GM21390 (cell line): Measurements from ENCODE around the gene OR5C1.
"Not testable (repeated sequence)": the region's sequence is repeated elsewhere in the genome, so short reads cannot be mapped to it uniquely, and the experiment has no call there.

Experiments
- ATAC-seq: cut with Tn5 transposase; IDR thresholded peaks from one replicate; pipeline ENCODE4 v1.9.1; 2021; ENCODE audit not compliant: unreplicated experiment

Gene OR5C1

DNA sequence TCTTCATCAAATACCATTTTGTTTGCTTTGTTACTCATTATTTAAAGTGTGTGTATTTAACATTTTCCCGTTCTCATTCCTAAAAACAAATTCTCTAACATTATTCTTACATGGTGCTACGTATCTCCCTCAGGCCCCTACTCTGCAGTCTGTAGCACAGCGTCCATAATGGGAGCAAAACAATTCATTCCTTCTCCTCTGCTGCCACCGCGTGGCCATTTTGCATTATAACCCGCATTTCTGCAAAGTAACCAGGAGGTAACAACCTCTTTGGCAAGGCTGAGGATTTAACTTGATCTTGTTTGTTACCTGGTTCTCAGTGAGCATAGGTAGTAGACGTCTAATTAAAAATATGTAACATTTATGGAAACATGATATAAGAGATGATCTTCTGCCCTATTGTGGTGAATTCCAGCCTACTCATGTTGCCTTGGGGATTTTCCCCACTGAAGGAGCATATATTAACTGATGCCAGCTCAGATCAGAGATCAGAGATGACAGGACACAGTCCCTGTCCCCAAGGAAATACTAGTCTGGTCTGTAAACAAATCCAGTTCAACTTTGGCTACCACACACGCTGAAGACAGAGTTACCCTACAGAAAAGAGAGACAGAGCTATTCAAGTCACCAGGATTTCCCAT, 21.7 kb downstream of the OR5C1 start:
- peak; percentile 91 for ATAC-seq

DNA sequence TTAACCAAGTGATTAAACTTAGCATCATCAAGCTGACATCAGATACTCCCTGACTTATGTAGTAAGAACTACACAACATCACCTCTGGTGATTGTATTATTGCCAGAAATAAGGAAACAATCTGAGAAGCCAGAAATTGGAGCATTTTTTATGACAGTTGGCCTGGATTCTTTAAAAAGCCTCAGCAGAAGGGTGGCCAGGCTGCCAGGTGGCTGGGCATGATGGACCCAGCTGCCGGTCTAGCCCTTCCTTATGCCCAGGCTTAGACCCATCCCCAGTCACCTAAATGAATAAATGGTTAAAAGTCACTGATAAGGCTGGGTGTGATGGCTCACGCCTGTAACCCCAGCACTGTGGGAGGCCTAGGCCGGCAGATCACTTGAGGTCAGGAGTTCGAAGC, 24.0 kb downstream of the OR5C1 start:
- no peak for ATAC-seq

DNA sequence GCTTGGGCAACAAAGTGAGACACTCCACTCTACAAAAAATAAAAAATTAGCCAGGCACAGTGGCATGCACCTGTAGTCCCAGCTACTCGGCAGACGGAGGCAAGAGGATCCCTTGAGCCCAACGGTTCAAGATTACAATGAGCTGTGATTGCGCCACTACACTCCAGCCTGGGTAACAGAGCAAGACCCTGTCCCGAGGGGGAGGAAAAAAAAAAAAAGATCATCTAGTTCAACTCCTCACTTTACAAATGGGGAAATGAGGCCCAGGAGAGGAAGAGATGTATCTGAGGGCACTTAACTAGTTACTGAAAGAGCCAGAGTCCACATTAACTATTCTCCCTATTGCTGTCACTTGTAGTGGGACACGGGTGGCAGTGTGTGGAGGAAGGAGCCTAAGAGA, 25.8 kb downstream of the OR5C1 start:
- ATAC-seq, result no peak

DNA sequence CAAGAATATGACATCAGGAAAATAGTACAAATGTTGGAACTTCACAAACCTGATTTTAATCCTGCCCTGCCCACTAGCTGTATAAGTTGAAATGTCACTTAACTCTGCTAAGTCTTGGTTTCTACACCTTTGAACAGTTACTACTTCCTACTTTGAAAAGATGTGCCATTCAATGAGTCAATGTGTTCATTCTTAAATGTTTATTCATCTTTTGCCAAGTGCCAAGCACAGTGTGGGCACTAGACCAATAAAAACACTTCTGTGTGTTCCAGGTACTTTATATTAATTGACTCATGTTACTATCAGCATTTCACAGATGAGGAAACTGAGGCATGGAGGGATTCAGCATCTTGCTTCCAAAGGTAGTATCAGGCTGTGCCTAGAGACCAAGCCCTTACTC, 26.8 kb downstream of the OR5C1 start:
- ATAC-seq, result no peak

DNA sequence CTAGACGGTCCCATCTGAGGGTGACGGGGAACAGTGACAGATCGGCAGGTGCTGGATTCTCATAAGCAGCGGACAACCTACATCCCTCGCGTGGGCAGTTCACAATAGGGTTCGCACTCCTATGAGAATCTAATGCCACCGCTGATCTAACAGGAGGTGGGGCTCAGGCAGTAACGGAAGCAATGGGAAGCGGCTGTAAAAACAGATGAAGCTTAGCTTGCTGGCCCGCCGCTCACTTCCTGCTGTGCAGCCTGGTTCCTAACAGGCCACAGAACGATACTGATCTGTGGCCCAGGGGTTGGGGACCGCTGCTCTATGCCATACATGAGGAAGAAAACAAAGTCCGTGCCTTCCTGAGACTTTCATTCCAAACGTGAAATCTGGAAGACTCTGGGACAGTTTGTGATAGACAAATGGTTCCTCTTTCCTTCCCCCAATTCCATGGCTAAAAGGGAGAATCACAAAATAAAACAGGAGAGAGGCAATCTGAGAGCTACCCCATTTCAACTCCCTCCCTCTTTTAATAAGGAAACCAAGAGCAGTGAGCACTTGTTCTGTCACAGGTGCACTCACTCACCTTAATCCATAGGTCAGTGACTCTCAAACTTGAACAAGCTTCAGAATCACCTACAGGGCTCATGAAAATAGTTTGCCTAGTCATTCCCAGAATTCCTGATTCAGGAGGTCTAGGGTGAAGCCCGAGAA, 27.6 kb downstream of the OR5C1 start:
- ATAC-seq, result peak; percentile 78

DNA sequence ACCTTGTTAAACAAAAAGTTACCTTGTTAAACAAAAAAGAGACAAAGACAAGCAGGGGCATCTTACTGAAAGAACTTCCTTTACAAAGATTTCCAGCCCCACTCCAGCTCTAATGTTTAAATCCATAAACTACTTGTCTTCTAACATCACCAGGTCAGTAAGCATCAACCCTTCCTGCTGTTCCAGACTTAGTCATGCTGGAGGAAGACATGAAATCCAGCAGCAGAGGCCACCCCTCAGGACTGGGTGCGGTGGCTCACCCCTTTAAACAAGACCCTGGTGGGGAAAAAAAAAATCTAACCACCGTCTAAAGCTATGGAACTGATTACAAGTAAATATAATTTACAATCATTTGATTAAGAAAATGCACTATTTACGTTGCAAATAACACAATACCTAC, 30.6 kb downstream of the OR5C1 start:
- no peak for ATAC-seq

DNA sequence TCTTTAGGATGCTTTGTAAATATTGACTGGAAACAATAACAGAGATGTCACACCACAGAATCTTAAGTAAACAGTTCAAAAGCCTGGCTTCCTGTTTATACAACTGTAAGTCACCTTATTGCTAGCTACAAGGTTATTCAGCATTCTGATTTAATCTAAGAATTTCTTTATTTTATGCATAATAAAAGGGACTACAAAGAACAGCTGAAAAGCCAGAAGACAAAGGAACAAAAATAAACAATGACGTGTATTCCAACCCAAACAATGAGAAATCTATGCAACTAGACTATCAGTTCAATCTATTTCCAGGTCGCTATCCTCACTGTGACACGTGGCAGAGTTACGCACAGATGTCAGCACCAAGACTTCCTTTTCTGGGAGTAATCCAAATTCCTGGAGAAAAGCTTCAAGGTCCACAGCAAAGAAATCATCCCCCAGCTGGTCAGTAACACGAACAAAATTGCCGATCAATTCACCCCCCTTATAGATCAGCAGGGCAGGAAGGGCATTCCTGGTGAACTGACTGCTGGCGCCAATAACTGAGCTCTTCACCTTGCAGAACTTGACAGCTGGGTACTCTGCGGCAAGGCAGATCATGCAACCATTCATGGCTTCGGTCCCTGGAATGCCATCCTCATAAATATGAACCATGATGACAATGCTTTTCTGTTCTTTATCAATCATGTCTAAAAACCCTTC, 31.2 kb downstream of the OR5C1 start:
- no peak for ATAC-seq

DNA sequence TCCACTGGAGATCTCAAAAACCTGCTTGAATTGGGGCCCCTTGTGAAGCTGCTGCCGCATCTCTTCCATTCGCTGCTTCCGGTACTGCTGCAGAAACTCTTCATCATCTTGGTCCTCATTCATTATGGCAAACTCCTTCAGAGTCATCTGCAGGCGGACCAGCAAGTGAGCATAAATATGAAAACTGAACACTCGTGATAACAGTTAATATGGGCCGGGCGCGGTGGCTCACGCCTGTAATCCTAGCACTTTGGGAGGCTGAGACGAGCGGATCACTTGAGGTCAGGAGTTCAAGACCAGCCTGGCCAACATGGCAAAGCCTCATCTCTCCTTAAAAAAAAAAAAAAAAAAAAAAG, 31.7 kb downstream of the OR5C1 start:
- no peak for ATAC-seq

DNA sequence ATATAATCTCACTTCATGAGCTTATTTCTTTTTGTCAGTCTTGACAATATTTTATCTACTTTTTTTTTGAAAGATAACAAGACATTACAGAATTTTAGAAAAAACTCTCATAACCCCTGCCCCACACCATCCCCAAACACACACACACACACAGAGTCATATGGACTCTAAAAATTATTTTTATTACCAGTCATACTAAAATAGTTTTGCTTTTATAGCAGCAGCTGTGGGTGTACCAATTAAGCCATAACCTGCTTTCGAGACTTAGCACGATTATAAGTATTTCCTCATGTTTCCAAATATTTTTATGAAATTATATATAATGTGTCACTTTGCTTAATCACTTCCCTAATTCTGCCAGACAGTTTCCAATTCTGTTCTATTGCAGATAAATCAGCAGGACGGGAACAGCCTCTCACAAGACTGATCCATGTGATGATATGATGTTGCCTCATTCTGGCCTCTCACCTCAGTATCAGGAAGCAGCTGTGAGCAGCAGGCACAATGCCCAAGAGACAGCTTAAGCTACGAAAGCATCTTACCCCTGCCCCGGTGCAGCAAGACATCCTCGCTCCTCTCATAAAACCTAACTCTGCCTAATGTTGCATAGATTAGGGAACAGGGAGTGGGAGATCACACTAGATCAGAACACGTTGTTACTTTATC, 32.7 kb downstream of the OR5C1 start:
- no peak for ATAC-seq

DNA sequence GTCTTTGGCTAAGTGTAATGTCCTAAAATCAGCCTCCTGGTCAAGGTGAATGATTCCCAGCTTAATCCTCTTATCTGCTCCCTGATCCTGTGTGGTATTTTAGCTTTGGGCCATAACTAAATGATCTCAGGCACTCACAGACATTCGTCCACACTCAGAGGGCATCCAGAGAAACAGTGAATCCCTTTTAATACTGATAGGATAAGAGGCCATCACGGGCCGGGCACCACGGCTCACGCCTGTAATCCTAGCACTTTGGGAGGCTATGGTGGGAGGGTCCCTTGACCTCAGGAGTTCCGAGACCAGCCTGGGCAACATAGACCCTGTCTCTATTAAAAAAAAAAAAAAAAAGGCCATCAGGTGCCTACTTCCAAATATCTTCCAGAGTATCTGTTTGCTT, 33.3 kb downstream of the OR5C1 start:
- no peak for ATAC-seq

DNA sequence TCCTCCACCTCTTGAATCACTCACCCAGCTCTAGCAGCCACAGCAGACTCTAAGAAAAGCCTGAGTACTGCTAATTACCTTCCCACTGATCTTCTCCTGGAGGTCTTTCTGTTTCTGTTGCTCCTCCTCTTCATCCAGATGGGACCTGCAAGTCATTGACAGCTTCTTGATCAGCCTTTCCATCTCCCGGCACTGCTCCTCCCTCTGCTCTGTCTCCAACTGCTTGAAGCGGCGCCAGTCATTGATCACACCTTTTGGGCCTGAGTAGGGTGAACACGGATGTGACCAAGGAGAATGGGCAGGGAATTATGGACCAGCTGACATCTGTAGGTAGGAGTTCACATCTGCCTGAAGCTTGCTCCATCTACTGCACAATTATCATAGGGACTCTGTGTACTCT, 34.2 kb downstream of the OR5C1 start:
- ATAC-seq, result no peak

DNA sequence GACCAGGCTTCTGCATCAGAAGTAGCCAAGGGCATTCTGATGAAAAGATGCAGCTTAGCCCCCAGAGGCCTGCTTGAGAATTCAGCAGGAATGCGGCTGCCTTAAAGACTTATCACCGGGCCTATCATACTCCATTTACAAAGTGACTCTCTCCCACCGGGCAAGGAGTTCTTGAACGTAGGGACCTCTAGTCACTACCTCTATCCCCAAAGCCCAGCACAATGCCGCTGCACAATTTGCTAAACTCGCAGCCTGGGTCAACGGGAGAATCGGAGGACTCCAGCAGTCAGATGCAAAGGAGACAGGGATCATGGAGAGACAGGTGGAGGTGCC, 39.0 kb downstream of the OR5C1 start:
- peak; percentile 18 for ATAC-seq

DNA sequence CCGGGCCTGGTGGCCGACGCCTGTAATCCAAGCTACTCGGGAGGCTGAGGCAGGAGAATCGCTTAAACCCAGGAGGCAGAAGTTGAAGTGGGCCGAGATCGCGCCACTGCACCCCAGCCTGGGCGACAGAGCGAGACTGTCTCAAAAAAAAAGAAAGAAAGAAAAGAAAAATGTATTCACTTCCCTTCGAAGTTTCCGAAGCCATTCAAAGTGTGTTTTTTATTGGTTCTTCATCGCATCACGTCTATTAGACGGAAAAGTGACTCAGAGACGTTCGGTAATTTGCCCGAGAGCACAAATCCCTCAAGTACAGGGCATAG, 40.2 kb downstream of the OR5C1 start:
- not testable (repeated sequence) for ATAC-seq

DNA sequence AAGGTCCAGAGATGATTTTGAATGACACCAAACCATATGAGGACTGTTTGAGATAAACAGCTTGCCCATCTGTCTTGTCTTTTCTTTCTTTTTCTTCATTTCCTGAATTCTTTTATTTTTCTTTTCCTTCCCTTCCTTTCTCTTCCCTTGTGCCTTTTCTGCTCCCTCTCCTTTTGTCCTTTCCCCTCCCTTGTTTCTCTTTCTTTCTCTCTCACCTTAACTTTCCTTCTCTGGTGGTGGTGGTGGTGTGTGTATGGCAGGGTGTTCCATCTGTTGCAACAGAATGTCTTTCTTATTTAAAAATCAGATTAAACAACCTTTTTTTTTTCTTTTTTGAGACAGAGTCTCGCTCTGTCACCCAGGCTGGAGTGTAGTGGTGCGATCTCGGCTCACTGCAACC, 43.5 kb downstream of the OR5C1 start:
- no peak for ATAC-seq

DNA sequence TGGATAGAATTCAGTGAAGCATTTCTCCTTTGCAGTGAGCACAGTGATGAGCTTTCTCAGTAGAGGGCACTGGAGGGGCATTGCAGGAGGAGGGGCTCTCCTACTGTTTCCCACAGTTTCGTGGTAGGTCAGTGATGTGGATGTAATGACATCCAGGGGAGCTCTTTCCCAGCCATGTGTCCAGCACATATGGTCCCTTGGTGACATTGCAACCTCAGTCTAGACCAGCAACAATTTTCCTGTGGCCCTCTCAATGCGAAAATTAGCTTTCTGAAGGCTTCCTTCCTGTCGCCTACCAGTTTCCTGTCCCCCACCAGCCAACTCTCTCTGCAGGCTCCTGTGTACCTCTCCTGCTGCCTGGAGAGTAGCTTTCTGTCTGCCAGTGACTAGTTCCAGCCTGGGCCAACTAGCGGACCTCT, 46.6 kb downstream of the OR5C1 start:
- no peak for ATAC-seq

DNA sequence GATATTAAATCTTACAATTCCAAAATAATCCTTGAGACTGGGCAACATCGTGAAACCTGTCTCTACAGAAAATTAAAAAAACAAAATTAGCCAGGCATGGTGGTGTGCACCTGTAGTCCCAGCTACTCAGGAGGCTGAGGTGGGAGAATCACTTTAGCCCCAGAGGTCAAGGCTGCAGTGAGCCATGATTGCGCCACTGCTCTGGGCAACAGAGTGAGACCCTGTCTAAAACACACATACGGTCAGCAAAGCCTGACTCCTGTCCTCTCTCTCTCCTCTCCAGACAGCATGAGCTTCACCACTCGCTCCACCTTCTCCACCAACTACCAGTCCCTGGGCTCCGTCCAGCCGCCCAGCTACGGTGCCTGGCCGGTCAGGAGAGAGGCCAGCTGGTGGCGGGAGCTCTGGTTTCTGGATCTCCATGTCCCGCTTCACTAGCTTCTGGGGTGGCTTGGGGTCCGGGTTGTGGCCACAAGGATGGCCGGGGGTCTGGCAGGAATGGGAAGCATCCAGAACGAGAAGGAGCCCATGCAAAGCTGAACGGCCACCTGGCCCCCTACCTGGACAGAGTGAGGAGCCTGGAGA, 48.6 kb downstream of the OR5C1 start:
- no peak for ATAC-seq

DNA sequence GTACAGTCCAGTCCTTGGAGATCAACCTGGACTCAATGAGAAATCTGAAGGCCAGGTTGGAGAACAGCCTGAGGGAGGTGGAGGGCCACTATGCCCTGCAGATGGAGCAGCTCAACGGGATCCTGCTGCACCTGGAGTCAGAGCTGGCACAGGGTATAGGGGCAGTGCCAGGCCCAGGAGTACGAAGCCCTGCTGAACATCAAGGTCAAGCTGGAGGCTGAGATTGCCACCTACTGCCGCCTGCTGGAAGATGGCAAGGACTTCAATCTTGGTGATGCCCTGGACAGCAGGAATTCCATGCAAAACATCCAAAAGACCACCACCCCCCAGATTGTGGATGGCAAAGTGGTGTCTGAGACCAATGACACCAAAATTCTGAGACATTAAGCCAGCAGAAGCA, 49.7 kb downstream of the OR5C1 start:
- ATAC-seq, result not testable (repeated sequence)
